GM12878 (cell line): ENCODE measurements around the gene CNOT10.

Experiments used
- BMI1 ChIP-seq: fragments of 450-650 bp; IDR thresholded peaks from 2 replicates; pipeline ENCODE4 v1.6.1; 2016; ENCODE audit warnings: mild to moderate bottlenecking, moderate library complexity, borderline replicate concordance
- BRCA1 ChIP-seq: IDR thresholded peaks from 2 replicates; pipeline ENCODE4 v1.6.1; 2011; ENCODE audit warnings: low read depth, low read length, improper control_type of control experiment
- CTCF ChIP-seq, 3 experiments: IDR thresholded peaks in 2 of 3; conservative IDR thresholded peaks in 1 of 3; 2 replicates each; pipeline ENCODE4 v1.5.1; 2011; ENCODE audit warnings: low read depth in 3 of 3, low read length in 3 of 3, mild to moderate bottlenecking in 3 of 3, control low read depth in 2 of 3, moderate library complexity in 2 of 3, inconsistent platforms in 1 of 3, mixed read lengths in 1 of 3; ENCODE audit not compliant: control insufficient read depth in 2 of 3, insufficient read depth in 1 of 3; ENCODE audit errors: extremely low read depth in 1 of 3
- EP300 ChIP-seq, 2 experiments: fragments of 150-350 bp in 1 of 2; IDR thresholded peaks; 2 replicates each; pipeline ENCODE4 v1.6.1; 2011 to 2012; ENCODE audit warnings: low read depth in 2 of 2, low read length in 2 of 2, borderline replicate concordance in 1 of 2, improper control_type of control experiment in 1 of 2, inconsistent platforms in 1 of 2; ENCODE audit not compliant: control insufficient read depth in 1 of 2
- EZH2 ChIP-seq: IDR thresholded peaks from 2 replicates; pipeline ENCODE4 v1.6.1; 2012; ENCODE audit warnings: low read depth, mild to moderate bottlenecking, control low read depth, inconsistent platforms, low read length, borderline replicate concordance; ENCODE audit not compliant: control insufficient read depth
- MLLT1 ChIP-seq: fragments of 450-650 bp; IDR thresholded peaks from 2 replicates; pipeline ENCODE4 v1.6.1; 2016; ENCODE audit warnings: mild to moderate bottlenecking
- POLR2AphosphoS5 ChIP-seq: IDR thresholded peaks from 2 replicates; pipeline ENCODE4 v1.6.1; 2011; ENCODE audit warnings: mild to moderate bottlenecking, low read length, inconsistent platforms
- USF1 ChIP-seq: IDR thresholded peaks from 2 replicates; pipeline ENCODE4 v1.6.1; 2011; ENCODE audit warnings: borderline replicate concordance, low read depth, mild to moderate bottlenecking, moderate library complexity, mixed read lengths, low read length; ENCODE audit not compliant: insufficient read depth; ENCODE audit errors: extremely low read length
- YY1 ChIP-seq: IDR thresholded peaks from 2 replicates; pipeline ENCODE4 v1.6.1; 2011; ENCODE audit warnings: low read depth, mild to moderate bottlenecking, low read length

GRCh38 chr3:32757618-32758374 is 72.8 kb downstream of the CNOT10 start:
- TF ChIP-seq BRCA1 (no peak), USF1 (no peak), MLLT1 (no peak), CTCF (IDR thresholded peaks at IDR 0.05 in 2 of 3, conservative IDR thresholded peaks at IDR 0.05 in 1 of 3; ENCODE audit: control insufficient read depth in 2 of 3, extremely low read depth in 1 of 3, insufficient read depth in 1 of 3, low read depth in 3 of 3, low read length in 3 of 3) (no peak), YY1 (no peak), EP300 (IDR thresholded peaks at IDR 0.05; ENCODE audit: borderline replicate concordance in 1 of 2, control insufficient read depth in 1 of 2, low read depth in 2 of 2, low read length in 2 of 2) (no peak), BMI1 (no peak), POLR2AphosphoS5 (no peak), EZH2 (no peak)
